Colonic mucosa (tissue), 4 donors: ENCODE results near the gene TNFSF12. TPM values are rescaled to one million over a fixed set of nuclear protein-coding genes. Genes with fewer than 3 reads are reported as not detected.
A peak's percentile ranks its signal among the peaks of the same experiment; 100 is the strongest.

ENCODE experiments used
- DNase-seq: peaks from one replicate; pipeline ENCODE4 v3.0.0-alpha.2; 2020
- H3K27ac ChIP-seq: fragments of 200-600 bp; one replicate; pipeline ENCODE4 v1.8.0; 2021
- H3K27me3 ChIP-seq: fragments of 200-600 bp; one replicate; pipeline ENCODE4 v1.8.0; 2021
- H3K36me3 ChIP-seq: fragments of 200-600 bp; one replicate; pipeline ENCODE4 v1.8.0; 2021
- H3K4me1 ChIP-seq: fragments of 200-600 bp; one replicate; pipeline ENCODE4 v1.8.0; 2021; ENCODE audit warnings: mild to moderate bottlenecking
- H3K4me3 ChIP-seq: fragments of 200-600 bp; one replicate; pipeline ENCODE4 v1.8.0; 2021
- H3K9ac ChIP-seq, 2 donors: one replicate each; pipeline ENCODE4 v1.7.0; 2013; ENCODE audit warnings: control low read depth in 2 of 2, low read depth in 2 of 2, low read length in 2 of 2
- H3K9me3 ChIP-seq: fragments of 200-600 bp; one replicate; pipeline ENCODE4 v1.8.0; 2021
- intact Hi-C: fragments of 100-400 bp; cut with DNase I; formaldehyde crosslinking; loops from one replicate; pipeline ENCODE4 v1.14.1; 2022
- total RNA-seq, 2 donors: library from RNA; stranded (reverse); fragmentation: NEBNext Ultra II Directional in 1 of 2; extraction: Animal tissue kit (Norgen Biotek cat#: 25700) in 1 of 2; gene quantifications; one replicate each; pipeline ENCODE4 v1.2.1, GENCODE V29; 2021
- TF ChIP-seq, protein P1 (sequence below): fragments of 200-600 bp; IDR thresholded peaks from one replicate; pipeline ENCODE4 v1.8.0; 2022; ENCODE audit warnings: antibody characterized with exemption, mild to moderate bottlenecking
- donor health status: healthy.
- donor health status: DM: no; HTN: no; CAD: no.
- donor health status: DM: no; HTN: no; CAD: no.

TNFSF12 gene
- total RNA-seq, 2 donors from 2014 or later = 11.4 to 18.3 TPM

DNA sequence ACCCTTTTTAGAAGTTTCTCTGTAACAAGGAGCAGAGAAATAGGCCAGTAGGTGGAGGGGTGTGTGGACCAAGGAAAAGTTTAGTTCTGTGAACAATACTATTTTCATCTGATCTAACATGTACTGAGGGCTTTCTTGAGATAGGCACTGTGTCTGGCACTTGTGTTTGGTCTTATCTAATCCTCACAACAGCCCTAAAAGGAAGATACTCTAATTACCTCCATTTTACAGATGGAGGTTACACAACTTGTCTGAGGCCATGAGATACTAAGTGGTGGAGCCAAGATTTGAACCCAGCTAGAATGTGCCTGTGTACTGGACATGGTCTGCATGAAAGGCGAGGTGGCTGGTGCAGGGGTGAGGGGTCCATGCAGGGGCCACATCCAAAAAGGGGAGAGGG, 4.5 kb downstream of the TNFSF12 start:
- no peak overlapping the region for H3K4me3 ChIP-seq
- TF ChIP-seq, protein P1, sequence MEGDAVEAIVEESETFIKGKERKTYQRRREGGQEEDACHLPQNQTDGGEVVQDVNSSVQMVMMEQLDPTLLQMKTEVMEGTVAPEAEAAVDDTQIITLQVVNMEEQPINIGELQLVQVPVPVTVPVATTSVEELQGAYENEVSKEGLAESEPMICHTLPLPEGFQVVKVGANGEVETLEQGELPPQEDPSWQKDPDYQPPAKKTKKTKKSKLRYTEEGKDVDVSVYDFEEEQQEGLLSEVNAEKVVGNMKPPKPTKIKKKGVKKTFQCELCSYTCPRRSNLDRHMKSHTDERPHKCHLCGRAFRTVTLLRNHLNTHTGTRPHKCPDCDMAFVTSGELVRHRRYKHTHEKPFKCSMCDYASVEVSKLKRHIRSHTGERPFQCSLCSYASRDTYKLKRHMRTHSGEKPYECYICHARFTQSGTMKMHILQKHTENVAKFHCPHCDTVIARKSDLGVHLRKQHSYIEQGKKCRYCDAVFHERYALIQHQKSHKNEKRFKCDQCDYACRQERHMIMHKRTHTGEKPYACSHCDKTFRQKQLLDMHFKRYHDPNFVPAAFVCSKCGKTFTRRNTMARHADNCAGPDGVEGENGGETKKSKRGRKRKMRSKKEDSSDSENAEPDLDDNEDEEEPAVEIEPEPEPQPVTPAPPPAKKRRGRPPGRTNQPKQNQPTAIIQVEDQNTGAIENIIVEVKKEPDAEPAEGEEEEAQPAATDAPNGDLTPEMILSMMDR = no peak
- intact Hi-C loops = no loop called here
- peaks cover 11% of the 10 kb centered on the region for H3K4me1 ChIP-seq
- peak overlapping the region; percentile 53 for H3K27ac ChIP-seq
- DNase-seq = no peak
- H3K9me3 ChIP-seq = no peaks in the 10 kb centered on the region
- H3K27me3 ChIP-seq = no peaks in the 10 kb centered on the region
- no peak overlapping the region for H3K9ac ChIP-seq
- H3K36me3 ChIP-seq = no peaks in the 10 kb centered on the region

DNA sequence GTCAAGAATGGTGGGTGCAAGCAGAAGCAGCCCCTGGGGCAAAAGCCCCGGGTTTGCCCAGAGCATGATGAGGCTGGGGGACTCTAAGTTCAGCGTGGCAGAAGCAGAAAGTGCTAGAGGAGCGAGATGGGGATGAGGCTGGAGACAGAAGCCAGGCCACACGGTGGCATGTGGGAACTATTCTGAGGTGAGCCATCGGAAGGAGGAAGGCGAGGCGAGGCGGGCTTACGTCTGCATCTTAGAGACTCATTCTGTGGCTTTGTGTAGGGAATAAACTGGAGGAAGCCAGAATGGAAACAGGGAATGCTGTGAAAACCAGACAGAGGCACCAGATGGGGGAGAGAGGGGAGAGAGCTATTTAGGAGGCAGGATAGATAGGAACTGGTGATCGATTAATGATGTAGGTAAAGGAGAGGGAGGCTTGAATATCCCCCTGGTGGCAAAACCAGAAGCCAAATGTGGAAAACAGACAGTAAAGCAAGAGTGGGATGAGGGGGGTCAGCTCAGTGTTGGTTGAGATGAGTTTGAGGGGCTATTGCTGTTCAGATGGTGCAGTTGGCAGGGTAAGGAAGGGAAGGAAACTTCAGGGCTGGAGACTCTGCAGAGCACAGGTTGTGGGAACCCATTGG, 6.6 kb downstream of the TNFSF12 start:
- no peaks in the 10 kb centered on the region for H3K36me3 ChIP-seq
- TF ChIP-seq, protein P1 = no peak
- intact Hi-C loops = no loop called here
- H3K9me3 ChIP-seq = no peaks in the 10 kb centered on the region
- peaks cover 12% of the 10 kb centered on the region for H3K4me1 ChIP-seq
- H3K4me3 ChIP-seq = no peak overlapping the region
- peak; percentile 18 for DNase-seq
- H3K27ac ChIP-seq = no peak overlapping the region
- H3K27me3 ChIP-seq = no peaks in the 10 kb centered on the region
- no peak overlapping the region for H3K9ac ChIP-seq

DNA sequence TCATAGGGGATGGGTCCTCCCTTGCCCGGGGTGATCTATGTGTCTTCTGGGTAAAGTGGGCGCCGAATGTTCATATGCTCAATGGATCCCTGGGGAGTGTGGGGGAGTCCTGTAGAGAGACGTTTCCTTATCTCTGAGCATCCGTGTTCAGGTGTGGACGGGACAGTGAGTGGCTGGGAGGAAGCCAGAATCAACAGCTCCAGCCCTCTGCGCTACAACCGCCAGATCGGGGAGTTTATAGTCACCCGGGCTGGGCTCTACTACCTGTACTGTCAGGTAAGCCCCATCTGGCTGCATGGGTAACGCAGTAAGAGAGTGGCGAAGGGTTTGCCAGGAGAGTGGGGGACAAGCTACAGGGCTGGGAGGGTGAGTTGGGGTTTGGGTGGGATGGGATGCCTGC, 7.8 kb downstream of the TNFSF12 start:
- TF ChIP-seq, protein P1 = no peak
- peak overlapping the region; percentile 95 for H3K27ac ChIP-seq
- peak; percentile 79 for DNase-seq

DNA sequence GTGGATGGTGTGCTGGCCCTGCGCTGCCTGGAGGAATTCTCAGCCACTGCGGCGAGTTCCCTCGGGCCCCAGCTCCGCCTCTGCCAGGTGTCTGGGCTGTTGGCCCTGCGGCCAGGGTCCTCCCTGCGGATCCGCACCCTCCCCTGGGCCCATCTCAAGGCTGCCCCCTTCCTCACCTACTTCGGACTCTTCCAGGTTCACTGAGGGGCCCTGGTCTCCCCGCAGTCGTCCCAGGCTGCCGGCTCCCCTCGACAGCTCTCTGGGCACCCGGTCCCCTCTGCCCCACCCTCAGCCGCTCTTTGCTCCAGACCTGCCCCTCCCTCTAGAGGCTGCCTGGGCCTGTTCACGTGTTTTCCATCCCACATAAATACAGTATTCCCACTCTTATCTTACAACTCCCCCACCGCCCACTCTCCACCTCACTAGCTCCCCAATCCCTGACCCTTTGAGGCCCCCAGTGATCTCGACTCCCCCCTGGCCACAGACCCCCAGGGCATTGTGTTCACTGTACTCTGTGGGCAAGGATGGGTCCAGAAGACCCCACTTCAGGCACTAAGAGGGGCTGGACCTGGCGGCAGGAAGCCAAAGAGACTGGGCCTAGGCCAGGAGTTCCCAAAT, 8.4 kb downstream of the TNFSF12 start:
- Histone ChIP-seq H3K36me3 (no peaks in the 10 kb centered on the region), H3K27ac (peak overlapping the region; percentile 95), H3K9ac (peak overlapping the region; percentile 71 to 100), H3K27me3 (no peaks in the 10 kb centered on the region), H3K9me3 (no peaks in the 10 kb centered on the region), H3K4me3 (peak overlapping the region; percentile 27), H3K4me1 (peaks cover 17% of the 10 kb centered on the region)
- peak; percentile 81 for DNase-seq
- intact Hi-C loops = no loop called here
- TF ChIP-seq, protein P1 = no peak

More for the DNA sequence above, 7.8 kb downstream of the TNFSF12 start:
- H3K4me1 ChIP-seq = peaks cover 16% of the 10 kb centered on the region
- no peaks in the 10 kb centered on the region for H3K9me3 ChIP-seq
- no peaks in the 10 kb centered on the region for H3K36me3 ChIP-seq
- H3K9ac ChIP-seq = peak overlapping the region; percentile 71 to 100
- H3K4me3 ChIP-seq = peak overlapping the region; percentile 27
- intact Hi-C loops = no loop called here
- H3K27me3 ChIP-seq = no peaks in the 10 kb centered on the region

DNA sequence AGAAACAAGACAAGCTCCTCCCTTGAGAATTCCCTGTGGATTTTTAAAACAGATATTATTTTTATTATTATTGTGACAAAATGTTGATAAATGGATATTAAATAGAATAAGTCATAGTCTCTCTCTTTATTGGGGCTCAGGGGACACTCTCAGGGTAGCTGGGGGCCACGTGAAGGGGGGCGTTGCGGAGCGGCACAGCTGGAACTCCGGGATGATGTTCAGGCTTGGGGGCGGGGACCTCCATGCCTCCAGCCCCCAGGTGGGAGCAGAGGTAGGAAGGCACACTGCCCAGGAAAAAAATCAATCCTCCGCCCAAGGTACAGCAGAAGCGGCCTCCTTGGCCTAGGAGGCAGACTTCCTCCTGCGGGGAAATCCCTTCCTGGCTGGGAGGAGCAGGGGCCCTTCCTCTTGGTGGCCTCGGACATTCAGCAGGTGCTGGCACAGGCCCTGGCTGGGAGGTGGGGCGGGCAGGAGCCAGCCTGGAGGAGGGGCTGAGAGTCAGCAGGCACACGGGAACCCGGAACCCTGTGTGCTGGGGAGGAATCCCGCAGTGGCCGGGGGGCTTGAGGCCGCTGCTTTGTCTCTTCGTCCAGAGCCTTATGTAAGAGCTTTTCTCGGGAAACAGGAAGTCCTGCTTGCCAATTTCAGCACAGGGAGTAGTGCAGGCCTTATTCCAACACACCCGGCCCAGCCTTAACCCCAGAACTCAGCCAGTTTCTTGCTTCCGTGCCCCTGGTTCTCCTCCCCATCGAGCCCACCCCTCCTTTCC, 9.1 kb downstream of the TNFSF12 start:
- Histone ChIP-seq H3K27ac (peak overlapping the region; percentile 95), H3K9ac (peak overlapping the region; percentile 71 to 100), H3K36me3 (no peaks in the 10 kb centered on the region), H3K27me3 (no peaks in the 10 kb centered on the region), H3K4me1 (peaks cover 24% of the 10 kb centered on the region), H3K4me3 (peak overlapping the region; percentile 43), H3K9me3 (no peaks in the 10 kb centered on the region)
- intact Hi-C loops = no loop called here
- TF ChIP-seq, protein P1 = no peak
- peak; percentile 94 for DNase-seq
